Lower leg skin (tissue), 4 donors: ENCODE measurements around the gene ANKRD34A. TPM values are rescaled to one million over a fixed set of nuclear protein-coding genes. Genes with fewer than 3 reads are reported as not detected.

Experiments used
- DNase-seq, 2 donors: peaks; one replicate each; pipeline ENCODE4 v3.0.0-alpha.2; 2019; ENCODE audit warnings: low spot score in 2 of 2
- H3K4me3 ChIP-seq: fragments of 200-600 bp; sonication (generic); 2 replicates; pipeline ENCODE4 v1.5.1; 2017; ENCODE audit warnings: mild to moderate bottlenecking, low read depth; ENCODE audit not compliant: poor library complexity, severe bottlenecking
- CTCF ChIP-seq, 3 donors: fragments of 450-650 bp; IDR thresholded peaks; one replicate each; pipeline ENCODE4 v1.5.1; 2016; ENCODE audit warnings: antibody characterized with exemption in 3 of 3, mild to moderate bottlenecking in 3 of 3, moderate library complexity in 2 of 3
- POLR2A ChIP-seq, 2 donors: fragments of 450-650 bp; IDR thresholded peaks; one replicate each; pipeline ENCODE4 v1.6.1; 2016 to 2017; ENCODE audit warnings: antibody characterized with exemption in 2 of 2, mild to moderate bottlenecking in 1 of 2, moderate library complexity in 1 of 2
- WGBS, 2 donors: methylation state at CpG; one replicate each; pipeline ENCODE4 v1.1.5; 2018; 5-methylcytosine and 5-hydroxymethylcytosine counted together
- intact Hi-C: fragments of 100-400 bp; cut with DNase I; formaldehyde crosslinking; loops from one replicate; pipeline ENCODE4 v1.15.0; 2023; ENCODE audit warnings: low total_unique reads
- total RNA-seq, 4 donors: library from RNA; depleted of rRNA; stranded (reverse); fragments of >200 nt; gene quantifications; one replicate each; pipeline ENCODE4 v1.1.0, GENCODE V29; 2016

Gene ANKRD34A
- total RNA-seq, 4 donors from 2014 or later = 0.12 to 1.3 (median 0.39) TPM

- WGBS, 2 donors = 45 to 52% methylated on average over 1 of the region's 1 CpG
- peak overlapping the region; percentile 75 for H3K4me3 ChIP-seq
- peak in 1 of 2 donors; percentile 69 for DNase-seq
- intact Hi-C loops = no loop called here
- no peak for TF ChIP-seq CTCF (IDR thresholded peaks at IDR 0.05)
- no peak for TF ChIP-seq POLR2A (IDR thresholded peaks at IDR 0.05)
Measured at GRCh38 chr1:145992502-145992936, 28.1 kb upstream of the ANKRD34A start.

- DNase-seq = peak in 1 of 2 donors; percentile 46
- whole genome bisulfite sequencing, 2 donors = 41 to 52% methylated on average over 10 of the region's 10 CpGs
- TF ChIP-seq CTCF (IDR thresholded peaks at IDR 0.05) (no peak), POLR2A (IDR thresholded peaks at IDR 0.05) (peak in 1 of 2 donors; percentile 23)
Measured at GRCh38 chr1:145991735-145992412, 27.5 kb upstream of the ANKRD34A start.

GRCh38 chr1:145990249-145990855 is 26.0 kb upstream of the ANKRD34A start:
- intact Hi-C loops = no loop called here
- no peak for DNase-seq
- TF ChIP-seq POLR2A (IDR thresholded peaks at IDR 0.05) = no peak
- TF ChIP-seq CTCF (IDR thresholded peaks at IDR 0.05) = no peak
- 70% methylated on average over 7 of the region's 7 CpGs for WGBS, 2 donors
- H3K4me3 ChIP-seq = no peak overlapping the region

More at GRCh38 chr1:145991735-145992412, 27.5 kb upstream of the ANKRD34A start:
- intact Hi-C loops = no loop called here
- H3K4me3 ChIP-seq = peak overlapping the region; percentile 75

GRCh38 chr1:145988773-145989172 is 24.4 kb upstream of the ANKRD34A start:
- TF ChIP-seq POLR2A (IDR thresholded peaks at IDR 0.05) (no peak), CTCF (IDR thresholded peaks at IDR 0.05) (no peak)
- H3K4me3 ChIP-seq = no peak overlapping the region
- no peak for DNase-seq
- intact Hi-C loops = no loop called here
- 34 to 41% methylated on average over 5 of the region's 5 CpGs for WGBS, 2 donors

GRCh38 chr1:145987926-145988325 is 23.6 kb upstream of the ANKRD34A start:
- no peak for TF ChIP-seq POLR2A (IDR thresholded peaks at IDR 0.05)
- no peak for TF ChIP-seq CTCF (IDR thresholded peaks at IDR 0.05)
- H3K4me3 ChIP-seq = no peak overlapping the region
- intact Hi-C loops = no loop called here
- 96 to 100% methylated on average over 1 of the region's 1 CpG for WGBS, 2 donors
- DNase-seq = no peak
